Measurements from ENCODE around the gene PRPF19. TPM values are rescaled to one million over a fixed set of nuclear protein-coding genes. Genes with fewer than 3 reads are reported as not detected.

PRPF19 gene
- total and polyA plus RNA-seq, 2 of the 13 experiments (the other 11 are each of a cell fraction or from before 2014, with no cell fraction given), result 27.4 to 91.1 TPM

DNA sequence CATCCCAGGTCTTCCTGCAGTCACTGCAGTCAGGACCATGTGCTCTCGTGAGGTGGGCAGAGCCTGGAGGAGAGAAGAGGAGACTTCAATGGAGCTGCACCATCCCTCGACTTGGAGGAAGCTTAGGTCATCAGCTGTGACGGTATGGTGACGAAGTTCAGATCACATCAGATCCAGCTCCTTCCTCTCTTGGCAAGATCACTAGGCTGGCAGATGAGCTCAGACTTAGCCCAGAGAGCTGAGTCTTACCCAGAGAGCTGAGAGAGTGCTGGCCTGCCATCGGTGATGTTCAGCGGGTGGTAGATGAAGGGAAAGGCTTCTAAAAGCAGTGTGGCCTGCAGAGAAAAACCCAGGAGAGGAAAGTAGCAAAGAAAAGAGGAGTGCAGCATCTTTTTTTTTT lies 47.4 kb upstream of the PRPF19 start:
- no peaks in the 10 kb centered on the region for H4K20me1 ChIP-seq (ENCODE audit: insufficient read depth, low read length)
- no peak for DNase-seq (ENCODE audit: low spot score)
- H3K9me3 ChIP-seq (ENCODE audit: low read length), result no peaks in the 10 kb centered on the region
- CTCF ChIA-PET (ENCODE audit: low intra/inter-chr PET ratio, low total read pairs), result no interaction called here
- peaks cover 0 to 11% of the 10 kb centered on the region in 2 experiments; a peak in 2 of 5 replicates for H3K27me3 ChIP-seq (ENCODE audit: control insufficient read depth in 1 of 2, insufficient read depth in 2 of 2, low read length in 2 of 2)
- BruUV-seq (replicated peaks), result no TSS peak
- no peak for TF ChIP-seq ZNF841 (CRISPR knock-in tag; IDR thresholded peaks at IDR 0.05; ENCODE audit: borderline replicate concordance)
- TF ChIP-seq, protein P1, sequence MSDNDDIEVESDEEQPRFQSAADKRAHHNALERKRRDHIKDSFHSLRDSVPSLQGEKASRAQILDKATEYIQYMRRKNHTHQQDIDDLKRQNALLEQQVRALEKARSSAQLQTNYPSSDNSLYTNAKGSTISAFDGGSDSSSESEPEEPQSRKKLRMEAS (IDR thresholded peaks at IDR 0.05), result no peak
- no peak for TF ChIP-seq MYC (CRISPR knock-in tag; IDR thresholded peaks at IDR 0.05; ENCODE audit: borderline replicate concordance)
- TF ChIP-seq NKX3-1 (CRISPR knock-in tag; IDR thresholded peaks at IDR 0.05), result no peak
- no peak for TF ChIP-seq ZFP1 (CRISPR knock-in tag; IDR thresholded peaks at IDR 0.05)
- TF ChIP-seq RARG (CRISPR knock-in tag; IDR thresholded peaks at IDR 0.05; ENCODE audit: low read depth), result no peak
- TF ChIP-seq, protein P2, sequence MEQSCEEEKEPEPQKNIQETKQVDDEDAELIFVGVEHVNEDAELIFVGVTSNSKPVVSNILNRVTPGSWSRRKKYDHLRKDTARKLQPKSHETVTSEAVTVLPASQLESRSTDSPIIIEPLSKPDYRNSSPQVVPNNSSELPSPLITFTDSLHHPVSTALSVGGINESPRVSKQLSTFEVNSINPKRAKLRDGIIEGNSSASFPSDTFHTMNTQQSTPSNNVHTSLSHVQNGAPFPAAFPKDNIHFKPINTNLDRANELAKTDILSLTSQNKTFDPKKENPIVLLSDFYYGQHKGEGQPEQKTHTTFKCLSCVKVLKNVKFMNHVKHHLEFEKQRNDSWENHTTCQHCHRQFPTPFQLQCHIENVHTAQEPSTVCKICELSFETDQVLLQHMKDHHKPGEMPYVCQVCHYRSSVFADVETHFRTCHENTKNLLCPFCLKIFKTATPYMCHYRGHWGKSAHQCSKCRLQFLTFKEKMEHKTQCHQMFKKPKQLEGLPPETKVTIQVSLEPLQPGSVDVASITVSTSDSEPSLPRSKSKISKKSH (CRISPR knock-in tag; IDR thresholded peaks at IDR 0.05; ENCODE audit: borderline replicate concordance), result no peak
- TF ChIP-seq ZNF354B (CRISPR knock-in tag; IDR thresholded peaks at IDR 0.05), result no peak
- TF ChIP-seq, protein P3, sequence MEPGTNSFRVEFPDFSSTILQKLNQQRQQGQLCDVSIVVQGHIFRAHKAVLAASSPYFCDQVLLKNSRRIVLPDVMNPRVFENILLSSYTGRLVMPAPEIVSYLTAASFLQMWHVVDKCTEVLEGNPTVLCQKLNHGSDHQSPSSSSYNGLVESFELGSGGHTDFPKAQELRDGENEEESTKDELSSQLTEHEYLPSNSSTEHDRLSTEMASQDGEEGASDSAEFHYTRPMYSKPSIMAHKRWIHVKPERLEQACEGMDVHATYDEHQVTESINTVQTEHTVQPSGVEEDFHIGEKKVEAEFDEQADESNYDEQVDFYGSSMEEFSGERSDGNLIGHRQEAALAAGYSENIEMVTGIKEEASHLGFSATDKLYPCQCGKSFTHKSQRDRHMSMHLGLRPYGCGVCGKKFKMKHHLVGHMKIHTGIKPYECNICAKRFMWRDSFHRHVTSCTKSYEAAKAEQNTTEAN (CRISPR knock-in tag; conservative IDR thresholded peaks at IDR 0.05), result no peak
- TF ChIP-seq, protein P4, sequence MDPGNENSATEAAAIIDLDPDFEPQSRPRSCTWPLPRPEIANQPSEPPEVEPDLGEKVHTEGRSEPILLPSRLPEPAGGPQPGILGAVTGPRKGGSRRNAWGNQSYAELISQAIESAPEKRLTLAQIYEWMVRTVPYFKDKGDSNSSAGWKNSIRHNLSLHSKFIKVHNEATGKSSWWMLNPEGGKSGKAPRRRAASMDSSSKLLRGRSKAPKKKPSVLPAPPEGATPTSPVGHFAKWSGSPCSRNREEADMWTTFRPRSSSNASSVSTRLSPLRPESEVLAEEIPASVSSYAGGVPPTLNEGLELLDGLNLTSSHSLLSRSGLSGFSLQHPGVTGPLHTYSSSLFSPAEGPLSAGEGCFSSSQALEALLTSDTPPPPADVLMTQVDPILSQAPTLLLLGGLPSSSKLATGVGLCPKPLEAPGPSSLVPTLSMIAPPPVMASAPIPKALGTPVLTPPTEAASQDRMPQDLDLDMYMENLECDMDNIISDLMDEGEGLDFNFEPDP (CRISPR knock-in tag; conservative IDR thresholded peaks at IDR 0.05), result no peak
- no peak for TF ChIP-seq KDM4B (CRISPR knock-in tag; IDR thresholded peaks at IDR 0.05)
- no peak for TF ChIP-seq ZNF30 (CRISPR knock-in tag; IDR thresholded peaks at IDR 0.05)
- no peak for TF ChIP-seq NAIF1 (CRISPR knock-in tag; IDR thresholded peaks at IDR 0.05; ENCODE audit: borderline replicate concordance)
- TF ChIP-seq SYNCRIP (IDR thresholded peaks at IDR 0.05; ENCODE audit: insufficient read depth, low read depth, low read length), result no peak
- WGBS (ENCODE audit: low lambda C conversion rate), result 34% methylated on average over 6 of the region's 6 CpGs
- H3K4me3 ChIP-seq (replicated peaks in 1 of 3; ENCODE audit: insufficient read depth in 1 of 3, low read depth in 2 of 3, low read length in 3 of 3), result no peak overlapping the region
- no peak overlapping the region for H3K4me2 ChIP-seq (ENCODE audit: low read depth, low read length)
- in situ Hi-C loops (cut with HindIII; ENCODE audit: extremely low pct_ligation_motif_present, low pct_unique_long_range_greater_than_20kb), result no loop called here
- POLR2A ChIA-PET, result no interaction called here
- no peak; the same call in 1 of the 3 replicates for ATAC-seq
- intact Hi-C loops (cut with micrococcal nuclease; ENCODE audit: unreplicated experiment), result no loop called here
- no peak overlapping the region for H3K27ac ChIP-seq (ENCODE audit: extremely low read length, insufficient read depth, low read length)
- H3K4me1 ChIP-seq (ENCODE audit: insufficient read depth, low read length), result no peaks in the 10 kb centered on the region
- no peak overlapping the region for H3K9ac ChIP-seq (ENCODE audit: insufficient read depth, low read depth, low read length)
- no peak overlapping the region for H2AFZ ChIP-seq (ENCODE audit: low read length)
- FAIRE-seq, result no peak
- H3K79me2 ChIP-seq (ENCODE audit: insufficient read depth, low read length), result no peaks in the 10 kb centered on the region
- H3K36me3 ChIP-seq (replicated peaks in 1 of 2; ENCODE audit: control insufficient read depth in 1 of 2, insufficient read depth in 2 of 2, low read length in 2 of 2), result no peaks in the 10 kb centered on the region

Data from HepG2 (cell line).